Body of pancreas (tissue), 4 donors: ENCODE data around the gene JSRP1. TPM values are rescaled to one million over a fixed set of nuclear protein-coding genes. Genes with fewer than 3 reads are reported as not detected.

Experiments used
- ATAC-seq: fragments of 150-250 bp; one replicate; pipeline ENCODE4 v1.9.1; 2016
- DNase-seq, 4 donors: peaks; one replicate each; pipeline ENCODE4 v3.0.0-alpha.2; 2019
- H3K27ac ChIP-seq, 4 donors: fragments of 200-600 bp; sonication (generic); 1 replicate in 3 of 4; 2 replicates in 1 of 4; pipeline versions ENCODE4 v1.5.1 to v1.6.1; 2016 to 2019; ENCODE audit warnings: mild to moderate bottlenecking in 1 of 4, mixed read lengths in 1 of 4, moderate library complexity in 1 of 4
- H3K27me3 ChIP-seq, 2 donors: fragments of 200-600 bp; sonication (generic); one replicate each; pipeline ENCODE4 v1.6.0; 2016; ENCODE audit warnings: mild to moderate bottlenecking in 1 of 2
- H3K36me3 ChIP-seq, 2 donors: fragments of 200-600 bp; sonication (generic); replicated peaks in 1 of 2; 2 replicates each; pipeline ENCODE4 v1.5.1; 2016; ENCODE audit warnings: low read depth in 2 of 2; ENCODE audit not compliant: insufficient read depth in 1 of 2
- H3K4me1 ChIP-seq: fragments of 200-600 bp; sonication (generic); one replicate; pipeline ENCODE4 v1.6.0; 2016
- H3K4me3 ChIP-seq, 2 donors: fragments of 200-600 bp; sonication (generic); 1 replicate in 1 of 2; 2 replicates in 1 of 2; pipeline ENCODE4 v1.5.1; 2016 to 2019
- H3K9me3 ChIP-seq, 3 donors: fragments of 200-600 bp; sonication (generic); 1 replicate in 2 of 3; 2 replicates in 1 of 3; pipeline ENCODE4 v1.5.1; 2016
- POLR2A ChIP-seq, 3 donors: fragments of 450-650 bp; IDR thresholded peaks; one replicate each; pipeline ENCODE4 v1.6.1; 2016; ENCODE audit warnings: antibody characterized with exemption in 3 of 3, mild to moderate bottlenecking in 2 of 3
- whole genome bisulfite sequencing, 2 donors: methylation state at CpG; one replicate each; pipeline ENCODE4 v1.1.5; 2017; 5-methylcytosine and 5-hydroxymethylcytosine counted together
- intact Hi-C: fragments of 100-400 bp; cut with DNase I; formaldehyde crosslinking; loops from one replicate; pipeline ENCODE4 v1.15.1; 2023
- total RNA-seq, 2 donors: library from RNA; depleted of rRNA; stranded (reverse); fragments of >200 nt; gene quantifications; one replicate each; pipeline ENCODE4 v1.1.0, GENCODE V29; 2016
- TF ChIP-seq, protein P1 (sequence below), 7 experiments: fragments of 450-650 bp in 4 of 7; fragments of 200-600 bp in 3 of 7; sonication (generic) in 3 of 7; IDR thresholded peaks; one replicate each; pipeline ENCODE4 v1.5.1; 2016 to 2019; ENCODE audit warnings: antibody characterized with exemption in 7 of 7

JSRP1 gene
- total RNA-seq, 2 donors from 2014 or later, result not detected

DNA sequence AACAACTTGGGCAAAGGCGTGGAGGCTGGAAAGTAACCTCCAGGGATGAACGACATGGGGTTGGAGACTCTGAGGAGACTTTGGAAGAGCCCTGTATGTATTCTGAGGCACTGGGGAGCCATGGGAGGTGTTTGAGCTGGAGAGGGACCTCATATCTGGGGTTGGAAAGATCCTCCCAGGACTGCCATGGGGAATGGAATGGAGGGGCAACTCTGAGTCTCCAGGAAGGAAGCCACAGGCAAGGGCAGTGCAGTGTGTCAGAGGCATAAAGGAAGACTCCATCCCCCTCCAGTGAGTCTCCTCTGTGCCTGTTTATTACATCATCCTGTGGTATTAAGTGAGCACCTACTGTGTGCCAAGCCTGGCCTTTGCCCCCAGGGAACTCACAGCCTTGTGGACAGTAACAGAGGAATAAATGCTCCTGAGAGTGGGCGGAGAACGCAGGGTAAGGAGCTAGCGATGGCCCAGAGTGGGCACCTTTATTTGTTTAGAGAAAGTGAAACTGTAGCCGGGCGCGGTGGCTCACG lies 18.0 kb upstream of the JSRP1 start:
- Histone ChIP-seq H3K27me3 (no peaks in the 10 kb centered on the region), H3K27ac (peak overlapping the region in 3 of 4 donors; percentile 79 to 100 (median 95)), H3K4me3 (no peak overlapping the region), H3K9me3 (no peaks in the 10 kb centered on the region), H3K4me1 (peaks cover 44% of the 10 kb centered on the region), H3K36me3 (peaks cover 0 to 2% of the 10 kb centered on the region in 2 donors)
- WGBS, 2 donors, result 81 to 85% methylated on average over 9 of the region's 9 CpGs
- ATAC-seq (no peak), DNase-seq (no peak)
- TF ChIP-seq, protein P1, sequence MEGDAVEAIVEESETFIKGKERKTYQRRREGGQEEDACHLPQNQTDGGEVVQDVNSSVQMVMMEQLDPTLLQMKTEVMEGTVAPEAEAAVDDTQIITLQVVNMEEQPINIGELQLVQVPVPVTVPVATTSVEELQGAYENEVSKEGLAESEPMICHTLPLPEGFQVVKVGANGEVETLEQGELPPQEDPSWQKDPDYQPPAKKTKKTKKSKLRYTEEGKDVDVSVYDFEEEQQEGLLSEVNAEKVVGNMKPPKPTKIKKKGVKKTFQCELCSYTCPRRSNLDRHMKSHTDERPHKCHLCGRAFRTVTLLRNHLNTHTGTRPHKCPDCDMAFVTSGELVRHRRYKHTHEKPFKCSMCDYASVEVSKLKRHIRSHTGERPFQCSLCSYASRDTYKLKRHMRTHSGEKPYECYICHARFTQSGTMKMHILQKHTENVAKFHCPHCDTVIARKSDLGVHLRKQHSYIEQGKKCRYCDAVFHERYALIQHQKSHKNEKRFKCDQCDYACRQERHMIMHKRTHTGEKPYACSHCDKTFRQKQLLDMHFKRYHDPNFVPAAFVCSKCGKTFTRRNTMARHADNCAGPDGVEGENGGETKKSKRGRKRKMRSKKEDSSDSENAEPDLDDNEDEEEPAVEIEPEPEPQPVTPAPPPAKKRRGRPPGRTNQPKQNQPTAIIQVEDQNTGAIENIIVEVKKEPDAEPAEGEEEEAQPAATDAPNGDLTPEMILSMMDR (IDR thresholded peaks at IDR 0.05), result no peak
- no peak for TF ChIP-seq POLR2A (IDR thresholded peaks at IDR 0.05)
- intact Hi-C loops, result loop anchor here (5.0 kb wide), 1 partner anchor 117 kb away; no protein-coding TSS in a partner anchor

DNA sequence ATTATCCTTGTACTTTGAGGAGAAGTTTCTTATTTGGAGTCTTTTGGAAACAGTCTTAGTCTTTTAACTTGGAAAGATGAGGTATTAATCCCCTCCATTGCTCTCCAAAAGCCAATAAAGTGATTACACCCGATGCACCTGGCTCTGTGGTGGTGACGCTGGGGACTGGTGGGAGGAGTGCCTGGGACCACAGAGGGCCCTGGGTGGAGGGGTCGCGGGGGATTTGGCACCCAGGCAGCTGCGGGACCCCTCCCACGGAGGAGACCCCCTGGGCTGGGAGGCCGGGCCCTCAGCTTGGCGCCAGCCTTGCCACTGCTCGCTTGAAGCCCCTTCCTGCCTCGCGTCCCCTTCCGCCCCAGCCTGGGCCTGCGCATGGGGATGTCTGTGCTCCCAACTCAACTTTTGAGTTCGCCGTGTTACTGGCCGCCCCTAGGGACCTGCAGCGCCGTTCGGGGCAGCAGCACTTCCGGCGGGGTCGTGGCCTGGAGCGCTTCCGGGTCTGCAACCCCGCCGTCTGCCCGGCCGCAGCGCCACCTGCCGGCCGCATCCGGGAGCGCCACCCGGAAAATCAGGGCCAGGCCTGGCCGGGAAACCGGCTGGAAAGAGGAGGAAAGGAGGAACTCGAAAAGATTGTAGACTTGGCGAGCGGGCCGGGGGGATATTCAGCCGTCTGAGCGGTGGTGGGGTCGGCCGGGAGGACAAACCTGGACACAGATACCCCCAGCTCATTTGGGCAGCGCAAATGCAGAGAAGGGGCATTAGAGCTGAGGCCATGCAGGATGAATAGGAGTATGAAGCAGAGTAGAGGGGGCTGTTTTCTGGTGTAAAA lies 17.4 kb upstream of the JSRP1 start:
- Histone ChIP-seq H3K4me3 (no peak overlapping the region), H3K27me3 (no peaks in the 10 kb centered on the region), H3K36me3 (peaks cover 0 to 2% of the 10 kb centered on the region in 2 donors), H3K4me1 (peaks cover 46% of the 10 kb centered on the region), H3K27ac (peak overlapping the region; percentile 68 to 100 (median 87)), H3K9me3 (no peaks in the 10 kb centered on the region)
- ATAC-seq (peak; percentile 19), DNase-seq (peak; percentile 77 to 81 (median 79))
- WGBS, 2 donors, result 11 to 25% methylated on average over 16 to 45 of the region's 45 CpGs
- intact Hi-C loops, result loop anchor here (5.0 kb wide), 1 partner anchor 116 kb away; no protein-coding TSS in a partner anchor
- TF ChIP-seq POLR2A (IDR thresholded peaks at IDR 0.05), result peak in 1 of 3 donors; percentile 24
- TF ChIP-seq, protein P1 (IDR thresholded peaks at IDR 0.05), result peak; percentile 94 to 99 (median 96)

DNA sequence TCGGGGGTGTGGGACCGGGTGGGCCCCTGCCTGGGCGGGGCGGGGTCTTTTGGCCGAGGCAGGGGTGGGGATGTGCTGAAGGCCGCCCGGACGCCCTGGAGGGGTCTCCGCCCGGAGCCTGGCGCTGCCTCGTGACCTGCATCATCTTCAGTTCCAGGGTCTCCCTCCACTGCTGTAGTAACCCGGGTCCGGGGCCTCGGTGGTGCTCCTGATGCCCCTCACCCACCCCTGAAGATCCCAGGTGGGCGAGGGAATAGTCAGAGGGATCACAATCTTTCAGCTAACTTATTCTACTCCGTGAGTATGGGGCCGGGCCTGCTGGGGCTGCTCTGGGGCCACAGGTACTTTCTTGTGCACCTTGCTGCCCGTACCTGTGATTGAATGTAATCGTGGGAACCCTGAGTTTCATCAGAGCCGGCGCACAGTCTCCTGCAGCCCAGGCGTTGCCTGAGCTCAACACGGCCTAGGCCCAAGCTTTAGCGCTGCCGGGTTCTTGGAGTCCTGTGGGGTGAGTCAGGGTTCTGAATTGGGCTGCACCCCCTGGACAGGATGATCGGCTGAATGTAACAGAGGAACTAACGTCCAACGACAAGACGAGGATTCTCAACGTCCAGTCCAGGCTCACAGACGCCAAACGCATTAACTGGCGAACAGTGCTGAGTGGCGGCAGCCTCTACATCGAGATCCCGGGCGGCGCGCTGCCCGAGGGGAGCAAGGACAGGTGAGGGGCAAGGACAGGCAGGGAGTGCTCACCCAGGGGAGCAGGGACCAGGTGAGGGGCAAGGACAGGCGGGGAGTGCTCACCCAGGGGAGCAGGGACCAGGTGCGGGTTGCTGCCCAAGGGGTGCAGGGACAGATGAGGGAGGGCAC lies 15.3 kb upstream of the JSRP1 start:
- intact Hi-C loops, result loop anchor here (5.0 kb wide), 1 partner anchor 114 kb away; no protein-coding TSS in a partner anchor
- 10 to 14% methylated on average over 15 to 43 of the region's 43 CpGs for WGBS, 2 donors
- TF ChIP-seq POLR2A (IDR thresholded peaks at IDR 0.05), result peak in 1 of 3 donors; percentile 14
- TF ChIP-seq, protein P1 (IDR thresholded peaks at IDR 0.05), result no peak
- no peaks in the 10 kb centered on the region for H3K9me3 ChIP-seq
- peak overlapping the region; percentile 99 to 100 for H3K4me3 ChIP-seq
- H3K27me3 ChIP-seq, result no peaks in the 10 kb centered on the region
- H3K4me1 ChIP-seq, result peaks cover 52% of the 10 kb centered on the region
- DNase-seq, result peak in 3 of 4 donors; percentile 44 to 46 (median 46)
- ATAC-seq, result no peak
- H3K36me3 ChIP-seq, result peaks cover 0 to 2% of the 10 kb centered on the region in 2 donors
- H3K27ac ChIP-seq, result peak overlapping the region; percentile 95 to 100 (median 98)

DNA sequence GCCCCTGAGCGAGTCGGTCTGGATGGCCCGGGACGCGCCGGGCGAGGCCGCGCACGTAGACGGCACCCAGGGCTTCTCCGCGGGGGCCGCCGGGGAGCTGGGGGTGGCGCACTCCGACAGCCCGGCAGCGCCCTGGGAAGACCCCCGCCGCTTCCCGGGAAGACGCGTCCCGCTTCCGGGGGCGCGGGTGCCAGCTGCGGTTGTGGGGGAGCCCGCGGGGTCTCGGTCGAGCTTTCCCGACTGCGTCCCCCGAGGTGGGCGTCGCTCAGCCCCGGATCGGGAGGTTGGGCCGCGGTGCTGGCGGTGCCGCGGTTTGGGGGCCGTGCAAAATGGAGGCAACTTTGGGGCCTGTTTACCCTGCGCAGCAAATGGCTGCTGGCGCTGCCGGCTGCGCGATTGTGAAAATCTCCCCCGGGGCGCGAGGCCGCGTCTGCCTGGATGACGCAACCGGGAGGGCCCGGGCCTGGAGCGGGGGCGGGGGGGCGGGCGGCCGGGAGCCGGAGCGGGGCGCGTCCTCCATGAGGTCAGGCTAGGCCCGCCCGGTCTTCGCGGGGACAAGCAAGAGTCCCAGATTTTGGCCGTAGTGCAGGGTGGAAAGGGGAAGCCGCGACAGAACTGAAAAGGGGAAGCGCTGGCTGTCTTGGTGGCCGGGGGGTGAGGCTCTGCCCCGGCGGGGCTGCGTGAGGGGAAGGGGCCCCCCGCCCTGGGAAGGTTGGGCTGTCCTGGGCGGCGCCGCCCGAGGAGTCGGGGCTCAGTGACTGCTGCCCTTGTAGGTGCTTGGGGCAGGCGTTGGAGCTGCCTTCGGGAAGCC lies 14.4 kb upstream of the JSRP1 start:
- intact Hi-C loops, result loop anchor here (5.0 kb wide), 1 partner anchor 113 kb away; no protein-coding TSS in a partner anchor
- peak; percentile 85 to 89 (median 86) for DNase-seq
- ATAC-seq, result peak; percentile 45
- peak; percentile 68 to 88 (median 84) for TF ChIP-seq POLR2A (IDR thresholded peaks at IDR 0.05)
- TF ChIP-seq, protein P1 (IDR thresholded peaks at IDR 0.05), result no peak
- H3K4me1 ChIP-seq, result peaks cover 54% of the 10 kb centered on the region
- H3K4me3 ChIP-seq, result peak overlapping the region; percentile 99 to 100
- peak overlapping the region; percentile 95 to 100 (median 98) for H3K27ac ChIP-seq
- WGBS, 2 donors, result 0% methylated on average over 13 to 78 of the region's 88 CpGs
- peaks cover 0 to 2% of the 10 kb centered on the region in 2 donors for H3K36me3 ChIP-seq
- no peaks in the 10 kb centered on the region for H3K9me3 ChIP-seq
- no peaks in the 10 kb centered on the region for H3K27me3 ChIP-seq
